Osteocyte (in vitro differentiated cells): ENCODE results near the gene TAF1B. TPM values are rescaled to one million over a fixed set of nuclear protein-coding genes. Genes with fewer than 3 reads are reported as not detected.

Source experiments
- DNase-seq: peaks from one replicate; pipeline ENCODE4 v3.0.0; 2021; ENCODE audit warnings: mixed read lengths; ENCODE audit not compliant: unreplicated experiment; ENCODE audit errors: extremely low spot score
- H3K27ac Mint-ChIP-seq: one replicate; pipeline ENCODE4 v1.8.0; 2021; ENCODE audit warnings: mild to moderate bottlenecking, mixed read lengths; ENCODE audit not compliant: unreplicated experiment
- H3K27me3 Mint-ChIP-seq: one replicate; pipeline ENCODE4 v1.8.0; 2021; ENCODE audit warnings: mixed read lengths; ENCODE audit not compliant: unreplicated experiment
- H3K36me3 Mint-ChIP-seq: one replicate; pipeline ENCODE4 v1.8.0; 2021; ENCODE audit warnings: mixed read lengths; ENCODE audit not compliant: unreplicated experiment
- H3K4me1 Mint-ChIP-seq: one replicate; pipeline ENCODE4 v1.8.0; 2021; ENCODE audit warnings: mixed read lengths; ENCODE audit not compliant: unreplicated experiment
- H3K4me3 Mint-ChIP-seq: one replicate; pipeline ENCODE4 v1.8.0; 2021; ENCODE audit warnings: mild to moderate bottlenecking, moderate library complexity, mixed read lengths; ENCODE audit not compliant: unreplicated experiment
- H3K9me3 Mint-ChIP-seq: one replicate; pipeline ENCODE4 v1.8.0; 2021; ENCODE audit warnings: mixed read lengths; ENCODE audit not compliant: unreplicated experiment
- CTCF ChIP-seq: fragments of 200-600 bp; sonication (generic); IDR thresholded peaks from 2 replicates; pipeline ENCODE4 v1.5.0; 2021; ENCODE audit warnings: antibody characterized with exemption, mild to moderate bottlenecking, moderate library complexity
- total RNA-seq: library from RNA; stranded (reverse); gene quantifications from 2 replicates; pipeline ENCODE4 v1.2.1, GENCODE V29; 2021

Gene TAF1B
- total RNA-seq, 1 donor from 2014 or later = 23.0 TPM

- H3K36me3 Mint-ChIP-seq = no peaks in the 10 kb centered on the region
- H3K4me1 Mint-ChIP-seq = peaks cover 22% of the 10 kb centered on the region
- no peaks in the 10 kb centered on the region for H3K27me3 Mint-ChIP-seq
- no peak overlapping the region for H3K27ac Mint-ChIP-seq
- H3K9me3 Mint-ChIP-seq = no peaks in the 10 kb centered on the region
- no peak for TF ChIP-seq CTCF
- DNase-seq = no peak
- no peak overlapping the region for H3K4me3 Mint-ChIP-seq
These were observed 37.6 kb upstream of the TAF1B start for GRCh38 chr2:9805435-9806297.

GRCh38 chr2:9806298-9806610, 37.0 kb upstream of the TAF1B start:
- Mint-ChIP-seq H3K27me3 (no peaks in the 10 kb centered on the region), H3K4me3 (no peak overlapping the region), H3K9me3 (no peaks in the 10 kb centered on the region), H3K4me1 (peaks cover 16% of the 10 kb centered on the region), H3K27ac (no peak overlapping the region), H3K36me3 (no peaks in the 10 kb centered on the region)
- DNase-seq = no peak
- no peak for TF ChIP-seq CTCF

DNA sequence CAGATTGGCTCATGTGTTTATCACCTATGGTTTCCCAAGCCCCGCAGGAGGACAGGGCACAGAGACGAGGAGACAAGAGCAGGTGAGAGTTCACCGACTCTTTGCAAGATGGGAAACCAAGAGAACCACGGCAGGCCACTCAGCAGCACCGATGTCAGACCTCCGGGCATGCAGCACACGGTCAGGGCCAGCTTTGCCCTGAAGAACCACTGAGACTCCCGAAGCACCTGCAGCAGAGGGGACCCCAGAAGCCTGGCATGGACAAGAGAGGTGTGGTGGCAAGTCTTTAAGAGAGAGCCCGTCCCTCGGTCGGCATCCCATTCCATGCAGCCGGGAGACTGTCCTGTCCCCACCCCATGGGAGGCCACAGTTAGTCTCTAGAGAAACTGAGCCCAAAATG, 36.6 kb upstream of the TAF1B start:
- H3K4me3 Mint-ChIP-seq = no peak overlapping the region
- H3K27ac Mint-ChIP-seq = no peak overlapping the region
- no peak for DNase-seq
- H3K4me1 Mint-ChIP-seq = peaks cover 12% of the 10 kb centered on the region
- TF ChIP-seq CTCF = no peak
- H3K9me3 Mint-ChIP-seq = no peaks in the 10 kb centered on the region
- H3K27me3 Mint-ChIP-seq = no peaks in the 10 kb centered on the region
- no peaks in the 10 kb centered on the region for H3K36me3 Mint-ChIP-seq

DNA sequence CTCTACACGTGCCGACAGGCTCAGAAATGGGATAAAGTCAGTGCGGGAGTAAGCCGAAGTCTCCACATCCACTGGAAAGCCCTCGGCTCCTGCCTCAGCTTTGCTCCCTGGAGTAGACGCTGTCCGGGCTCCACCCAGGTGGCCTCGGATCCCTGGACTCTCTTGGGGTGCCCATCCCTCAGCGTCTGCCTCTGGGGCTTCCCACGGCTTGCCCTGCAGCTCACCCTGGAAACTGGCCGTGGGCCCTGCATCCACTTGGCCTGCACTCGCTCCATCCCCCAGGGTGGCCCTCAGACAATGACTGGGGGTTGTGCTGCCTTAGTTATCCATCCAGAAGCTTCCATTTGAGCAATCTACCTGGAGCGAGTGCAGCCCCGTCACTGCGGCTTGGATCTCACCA, 36.2 kb upstream of the TAF1B start:
- no peak for DNase-seq
- Mint-ChIP-seq H3K36me3 (no peaks in the 10 kb centered on the region), H3K9me3 (no peaks in the 10 kb centered on the region), H3K27ac (no peak overlapping the region), H3K27me3 (no peaks in the 10 kb centered on the region), H3K4me3 (no peak overlapping the region), H3K4me1 (peaks cover 8% of the 10 kb centered on the region)
- TF ChIP-seq CTCF = no peak

GRCh38 chr2:9807555-9808305, 35.5 kb upstream of the TAF1B start:
- H3K27ac Mint-ChIP-seq = no peak overlapping the region
- H3K4me3 Mint-ChIP-seq = no peak overlapping the region

More at GRCh38 chr2:9807555-9808305, 35.5 kb upstream of the TAF1B start:
- no peak for DNase-seq
- no peaks in the 10 kb centered on the region for H3K27me3 Mint-ChIP-seq
- peaks cover 7% of the 10 kb centered on the region for H3K4me1 Mint-ChIP-seq
- no peaks in the 10 kb centered on the region for H3K9me3 Mint-ChIP-seq
- no peaks in the 10 kb centered on the region for H3K36me3 Mint-ChIP-seq
- no peak for TF ChIP-seq CTCF
